IPS-18a (cell line): ENCODE measurements around the gene GALNT7.

Experiments used
- H3K27ac ChIP-seq: one replicate; pipeline ENCODE4 v1.5.1; 2013; ENCODE audit warnings: low read length
- H3K27me3 ChIP-seq: one replicate; pipeline ENCODE4 v1.6.1; 2013; ENCODE audit warnings: mild to moderate bottlenecking, low read length; ENCODE audit not compliant: control insufficient read depth, insufficient read depth
- H3K36me3 ChIP-seq: one replicate; pipeline ENCODE4 v1.6.1; 2013; ENCODE audit warnings: low read depth, low read length; ENCODE audit not compliant: control insufficient read depth
- H3K4me1 ChIP-seq: one replicate; pipeline ENCODE4 v1.6.1; 2013; ENCODE audit warnings: low read depth, low read length; ENCODE audit not compliant: control insufficient read depth
- H3K4me3 ChIP-seq: one replicate; pipeline ENCODE4 v1.5.1; 2013; ENCODE audit warnings: low read length
- H3K9ac ChIP-seq: one replicate; pipeline ENCODE4 v1.6.1; 2013; ENCODE audit warnings: mild to moderate bottlenecking, low read length, moderate library complexity
- H3K9me3 ChIP-seq: one replicate; pipeline ENCODE4 v1.6.1; 2013; ENCODE audit warnings: low read depth, low read length; ENCODE audit not compliant: control insufficient read depth

GALNT7 gene

DNA sequence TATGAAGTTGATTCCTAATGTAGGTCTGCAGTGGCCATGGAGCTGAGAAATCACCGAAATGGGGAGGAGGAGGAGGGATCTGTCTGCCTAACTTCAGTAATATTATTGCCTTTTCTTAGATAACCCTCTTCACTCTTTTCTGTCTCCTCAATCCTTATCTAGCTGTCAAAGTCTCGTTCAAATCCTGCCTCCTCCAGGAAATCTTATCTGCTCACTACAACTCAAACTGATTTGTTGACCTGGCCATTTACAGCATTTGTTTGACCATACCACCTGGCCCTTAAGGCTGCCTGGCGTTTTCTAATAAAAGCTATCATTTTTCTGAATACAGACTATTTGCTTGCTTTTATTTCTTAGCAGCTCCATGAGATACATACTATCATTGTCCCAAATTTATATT, 33.8 kb downstream of the GALNT7 start:
- no peaks in the 10 kb centered on the region for H3K27me3 ChIP-seq
- no peaks in the 10 kb centered on the region for H3K9me3 ChIP-seq
- no peak overlapping the region for H3K4me3 ChIP-seq
- peaks cover 12% of the 10 kb centered on the region for H3K4me1 ChIP-seq
- H3K9ac ChIP-seq = no peak overlapping the region
- no peak overlapping the region for H3K27ac ChIP-seq
- peaks cover 7% of the 10 kb centered on the region for H3K36me3 ChIP-seq

DNA sequence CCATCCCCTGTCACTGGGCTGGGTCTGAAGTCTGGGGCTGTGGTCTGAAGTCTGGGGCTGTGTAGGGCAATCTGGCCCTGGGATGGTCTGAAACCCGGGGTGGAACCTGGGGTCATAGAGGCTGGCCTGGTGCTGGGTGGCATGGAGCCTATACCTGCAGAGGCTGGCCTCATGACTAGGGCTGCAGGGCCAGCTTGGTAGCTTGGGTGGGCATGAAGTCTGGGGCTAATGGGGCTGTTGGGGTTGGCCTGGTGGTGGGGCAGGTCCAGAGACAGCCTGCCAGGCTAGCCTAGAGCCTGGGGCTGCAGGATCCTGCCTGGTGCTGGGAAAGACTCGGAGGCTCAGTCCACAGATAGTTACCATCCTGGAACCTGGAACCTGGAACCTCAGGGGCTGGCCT, 37.0 kb downstream of the GALNT7 start:
- H3K9me3 ChIP-seq = no peaks in the 10 kb centered on the region
- no peak overlapping the region for H3K9ac ChIP-seq
- peaks cover 28% of the 10 kb centered on the region for H3K4me1 ChIP-seq
- H3K27me3 ChIP-seq = no peaks in the 10 kb centered on the region
- no peak overlapping the region for H3K27ac ChIP-seq
- H3K36me3 ChIP-seq = peaks cover 7% of the 10 kb centered on the region
- H3K4me3 ChIP-seq = no peak overlapping the region

DNA sequence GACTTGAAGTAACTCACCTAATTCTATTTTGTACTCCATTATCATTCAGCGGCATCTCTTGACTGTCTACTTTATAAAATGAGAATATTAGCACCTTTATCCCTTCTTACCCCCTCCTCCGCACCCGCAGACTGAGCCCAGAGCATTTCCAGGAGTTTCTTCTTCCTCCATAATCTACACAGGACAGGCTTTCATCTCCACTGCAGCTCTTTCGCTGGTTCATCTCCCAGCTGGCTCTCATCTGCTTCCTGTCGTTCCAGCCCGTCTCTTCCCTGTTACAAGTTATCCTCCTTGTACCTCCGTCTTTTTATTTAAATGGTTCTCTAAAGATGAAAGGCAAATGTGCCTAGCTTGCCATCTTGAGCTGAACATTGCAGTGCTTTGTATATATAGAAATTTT, 39.8 kb downstream of the GALNT7 start:
- Histone ChIP-seq H3K9me3 (no peaks in the 10 kb centered on the region), H3K9ac (no peak overlapping the region), H3K27ac (no peak overlapping the region), H3K4me3 (no peak overlapping the region), H3K4me1 (peaks cover 39% of the 10 kb centered on the region), H3K27me3 (no peaks in the 10 kb centered on the region), H3K36me3 (peaks cover 7% of the 10 kb centered on the region)

DNA sequence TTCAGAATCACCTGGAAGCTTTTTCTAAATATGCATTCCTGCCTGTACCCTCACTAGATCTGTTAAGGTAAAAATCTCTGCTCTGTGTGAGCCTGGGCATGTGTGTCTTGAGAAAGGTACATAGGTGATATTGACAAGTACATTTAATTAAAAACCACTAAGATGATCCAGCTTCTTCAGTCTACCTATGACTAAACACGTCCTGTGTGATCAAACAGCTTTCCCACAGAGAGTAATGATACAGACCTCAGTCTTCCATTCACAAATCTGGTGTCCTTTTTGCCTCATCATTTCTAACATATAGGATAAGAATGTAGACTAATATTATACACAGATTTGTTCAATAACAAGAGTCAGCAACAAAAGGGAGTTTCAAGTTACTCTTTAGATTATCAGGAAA, 42.6 kb downstream of the GALNT7 start:
- peaks cover 35% of the 10 kb centered on the region for H3K4me1 ChIP-seq
- no peak overlapping the region for H3K9ac ChIP-seq
- H3K36me3 ChIP-seq = no peaks in the 10 kb centered on the region
- no peaks in the 10 kb centered on the region for H3K27me3 ChIP-seq
- H3K27ac ChIP-seq = no peak overlapping the region
- no peak overlapping the region for H3K4me3 ChIP-seq
- H3K9me3 ChIP-seq = no peaks in the 10 kb centered on the region

DNA sequence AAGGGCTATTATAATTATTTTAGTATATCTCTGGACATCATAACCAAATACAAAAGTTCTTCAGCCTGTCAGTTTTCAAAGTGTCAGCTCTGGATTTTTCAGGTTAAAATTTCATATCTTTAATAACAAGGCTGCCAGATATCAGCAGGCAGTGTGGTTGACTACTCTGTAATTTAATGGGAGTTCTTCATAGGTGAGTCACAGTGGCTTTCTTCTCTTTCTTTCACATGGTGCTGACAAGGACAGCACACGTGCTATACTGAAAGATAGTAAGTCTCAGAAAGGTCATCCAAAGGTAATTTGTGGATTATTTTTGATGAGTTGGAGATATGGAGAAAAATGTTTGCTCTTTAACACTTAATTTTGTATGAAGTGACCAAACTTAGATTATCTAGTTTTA, 43.2 kb downstream of the GALNT7 start:
- Histone ChIP-seq H3K9ac (no peak overlapping the region), H3K27ac (no peak overlapping the region), H3K27me3 (no peaks in the 10 kb centered on the region)

DNA sequence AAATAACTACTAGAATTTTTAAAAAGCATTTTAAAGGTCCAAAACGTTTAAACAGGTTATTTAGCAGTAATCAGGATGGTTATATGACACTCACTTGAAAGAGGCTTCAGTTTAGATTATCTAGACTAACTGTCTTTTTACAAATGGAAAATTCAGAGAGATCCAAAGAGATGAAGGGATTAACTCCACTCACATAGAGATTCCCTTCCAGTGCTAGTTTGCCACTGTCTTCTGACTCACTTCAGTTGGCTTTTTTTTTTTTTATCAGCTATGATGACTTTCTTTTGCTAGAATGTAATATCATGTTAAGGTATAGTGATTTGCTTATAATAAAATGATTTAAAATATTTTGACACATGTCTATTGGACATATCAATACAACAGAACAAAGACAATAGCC, 43.8 kb downstream of the GALNT7 start:
- Histone ChIP-seq H3K27me3 (no peaks in the 10 kb centered on the region), H3K36me3 (no peaks in the 10 kb centered on the region), H3K27ac (no peak overlapping the region), H3K4me3 (no peak overlapping the region), H3K9me3 (no peaks in the 10 kb centered on the region), H3K4me1 (peaks cover 31% of the 10 kb centered on the region), H3K9ac (no peak overlapping the region)

More for the DNA sequence above, 43.2 kb downstream of the GALNT7 start:
- H3K4me3 ChIP-seq = no peak overlapping the region
- no peaks in the 10 kb centered on the region for H3K36me3 ChIP-seq
- H3K4me1 ChIP-seq = peaks cover 29% of the 10 kb centered on the region
- no peaks in the 10 kb centered on the region for H3K9me3 ChIP-seq

DNA sequence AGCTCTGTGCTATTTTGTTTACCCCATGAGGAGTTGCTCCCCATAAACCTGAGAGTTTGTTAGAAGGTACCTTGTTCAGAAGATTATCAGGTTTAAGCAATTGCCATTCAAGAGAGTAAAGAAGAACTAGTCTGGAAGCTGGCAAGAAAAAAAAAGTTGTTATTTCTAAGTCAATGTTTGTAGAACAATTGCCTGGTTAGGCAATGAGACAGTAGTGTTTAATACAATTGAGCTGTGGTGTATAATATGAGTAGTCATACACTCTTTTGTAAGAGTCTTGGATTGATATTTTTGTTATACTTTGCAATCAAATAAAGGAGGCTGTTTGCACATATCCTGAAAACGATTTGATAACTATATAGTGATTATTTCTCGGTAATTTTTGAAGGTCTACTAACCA, 44.7 kb downstream of the GALNT7 start:
- H3K4me3 ChIP-seq = no peak overlapping the region
- peaks cover 33% of the 10 kb centered on the region for H3K4me1 ChIP-seq
- no peaks in the 10 kb centered on the region for H3K9me3 ChIP-seq
- no peak overlapping the region for H3K27ac ChIP-seq
- no peaks in the 10 kb centered on the region for H3K36me3 ChIP-seq
- H3K9ac ChIP-seq = no peak overlapping the region
- H3K27me3 ChIP-seq = no peaks in the 10 kb centered on the region

DNA sequence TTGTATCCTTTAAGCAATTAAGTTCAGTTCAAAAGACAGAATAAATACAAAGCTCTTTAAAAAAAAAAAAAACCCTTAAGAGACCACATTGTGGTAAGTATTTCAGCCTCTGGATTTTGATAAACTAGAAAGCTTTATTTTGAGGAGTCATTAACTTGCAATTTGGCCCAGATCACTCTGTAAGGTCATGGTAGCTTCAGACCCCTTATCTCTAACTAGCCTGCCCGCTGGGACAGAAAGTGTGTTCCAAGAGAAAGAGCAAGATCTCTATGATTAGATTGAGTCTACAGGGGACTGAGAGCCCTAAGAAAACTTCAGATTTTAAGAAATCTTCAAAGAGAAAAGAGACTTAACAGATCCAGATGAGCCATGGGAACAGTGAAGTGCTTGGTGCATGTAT, 45.6 kb downstream of the GALNT7 start:
- Histone ChIP-seq H3K9ac (no peak overlapping the region), H3K4me1 (peaks cover 32% of the 10 kb centered on the region), H3K4me3 (no peak overlapping the region), H3K9me3 (no peaks in the 10 kb centered on the region), H3K36me3 (no peaks in the 10 kb centered on the region), H3K27ac (no peak overlapping the region), H3K27me3 (no peaks in the 10 kb centered on the region)

DNA sequence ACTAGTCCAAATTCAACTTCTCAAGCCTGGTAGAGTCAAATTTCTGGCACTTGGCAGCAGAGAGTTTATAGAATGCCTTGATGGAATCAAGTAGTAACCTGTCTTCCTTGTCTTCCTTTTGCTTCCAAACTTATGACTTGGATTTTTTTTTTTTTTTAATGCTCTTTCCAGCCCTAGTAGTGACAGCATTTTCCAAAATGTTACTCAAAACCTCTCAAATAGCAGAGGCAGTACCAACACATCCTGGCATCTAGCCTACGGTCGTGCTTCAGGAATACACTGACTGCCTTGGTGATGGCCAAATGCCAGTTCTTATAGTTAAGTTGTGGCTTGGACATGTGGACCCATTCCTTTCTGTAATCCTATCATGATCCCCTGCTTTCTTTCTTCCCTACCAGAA, 46.0 kb downstream of the GALNT7 start:
- peaks cover 28% of the 10 kb centered on the region for H3K4me1 ChIP-seq
- no peak overlapping the region for H3K4me3 ChIP-seq
- no peaks in the 10 kb centered on the region for H3K36me3 ChIP-seq
- H3K27me3 ChIP-seq = no peaks in the 10 kb centered on the region
- H3K9me3 ChIP-seq = no peaks in the 10 kb centered on the region
- H3K27ac ChIP-seq = no peak overlapping the region
- no peak overlapping the region for H3K9ac ChIP-seq

DNA sequence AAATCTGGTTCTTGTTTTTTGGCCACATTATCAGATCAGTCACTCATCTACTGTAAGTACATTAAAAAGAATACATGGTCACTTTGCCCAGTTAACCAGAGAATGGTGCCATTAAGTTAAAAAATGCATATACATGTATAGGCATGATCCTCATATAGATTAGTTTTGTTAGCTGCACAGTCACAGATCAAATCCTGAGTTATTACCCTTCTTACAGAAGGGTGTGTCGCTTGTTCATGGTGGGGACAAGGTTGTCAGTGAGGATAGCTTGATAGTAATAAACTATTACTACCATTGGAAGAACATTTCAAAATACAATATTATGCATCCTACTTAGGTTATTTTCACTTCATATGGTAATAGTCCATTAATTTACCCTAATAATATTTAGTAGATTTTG, 48.5 kb downstream of the GALNT7 start:
- Histone ChIP-seq H3K36me3 (no peaks in the 10 kb centered on the region), H3K27ac (no peak overlapping the region)

DNA sequence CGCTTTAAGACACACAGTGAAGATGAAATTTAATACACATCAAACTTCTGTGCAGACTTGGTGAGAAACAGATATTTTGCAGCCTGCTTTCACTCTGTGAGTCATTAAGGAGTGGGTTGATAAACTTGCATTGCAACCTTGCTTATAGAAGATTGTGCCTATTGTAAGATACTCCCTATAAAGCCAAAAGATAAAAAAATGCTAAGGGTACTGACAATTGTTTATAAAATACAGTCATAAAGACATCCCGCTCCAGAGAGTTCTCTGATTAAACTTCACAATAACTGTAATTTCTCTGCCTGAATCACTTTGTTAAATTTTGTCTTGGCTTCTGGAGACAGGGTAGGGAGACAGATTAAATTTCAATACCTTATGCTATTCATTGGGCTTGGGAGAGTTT, 49.1 kb downstream of the GALNT7 start:
- H3K9ac ChIP-seq = no peak overlapping the region
- no peak overlapping the region for H3K27ac ChIP-seq
- no peaks in the 10 kb centered on the region for H3K9me3 ChIP-seq
- H3K36me3 ChIP-seq = no peaks in the 10 kb centered on the region
- no peak overlapping the region for H3K4me3 ChIP-seq
- H3K27me3 ChIP-seq = no peaks in the 10 kb centered on the region
- H3K4me1 ChIP-seq = peaks cover 21% of the 10 kb centered on the region

More for the DNA sequence above, 48.5 kb downstream of the GALNT7 start:
- Histone ChIP-seq H3K9me3 (no peaks in the 10 kb centered on the region), H3K9ac (no peak overlapping the region), H3K27me3 (no peaks in the 10 kb centered on the region), H3K4me1 (peaks cover 21% of the 10 kb centered on the region), H3K4me3 (no peak overlapping the region)

DNA sequence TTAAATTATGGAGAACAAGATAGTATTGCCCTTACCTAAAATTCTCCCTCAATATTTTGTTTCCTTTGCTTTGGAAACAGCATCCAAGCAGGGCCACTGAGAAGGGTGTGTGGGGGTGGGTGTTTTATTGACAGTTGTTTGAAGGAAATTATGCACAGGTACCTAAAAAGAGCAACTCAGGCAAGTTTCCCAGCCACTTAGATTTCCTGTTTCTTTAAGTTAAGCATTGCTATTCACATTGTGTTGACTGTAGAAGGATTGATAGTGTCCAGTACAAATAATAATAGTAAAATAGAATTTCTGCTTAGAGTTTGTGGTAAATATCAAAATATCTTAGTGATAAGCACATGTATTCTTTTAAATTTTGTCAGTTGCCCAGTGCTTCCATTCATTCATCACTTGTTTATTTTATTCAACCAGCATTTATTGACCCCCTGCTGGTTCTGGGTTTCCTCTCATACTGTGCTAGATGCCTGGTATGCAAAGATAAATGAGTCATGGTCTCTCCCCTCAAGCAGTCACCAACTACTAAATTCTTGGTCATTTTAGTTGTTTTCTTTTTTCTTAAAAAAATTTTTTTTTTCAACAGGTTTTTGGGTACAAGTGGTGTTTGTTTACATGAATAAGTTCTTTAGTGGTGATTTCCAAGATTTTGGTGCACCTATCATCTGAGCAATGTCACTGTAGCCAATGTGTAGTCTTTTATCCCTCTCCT, 50.0 kb downstream of the GALNT7 start:
- H3K36me3 ChIP-seq = no peaks in the 10 kb centered on the region
- no peaks in the 10 kb centered on the region for H3K27me3 ChIP-seq
- peaks cover 17% of the 10 kb centered on the region for H3K4me1 ChIP-seq
- H3K9me3 ChIP-seq = no peaks in the 10 kb centered on the region
- no peak overlapping the region for H3K4me3 ChIP-seq
- no peak overlapping the region for H3K27ac ChIP-seq
- H3K9ac ChIP-seq = no peak overlapping the region
